ENCODE measurements around the gene YJU2. TPM values are rescaled to one million over a fixed set of nuclear protein-coding genes. Genes with fewer than 3 reads are reported as not detected.

Gene YJU2
- total and polyA plus RNA-seq, 9 donors: 14.2 to 16.0 (median 15.1) TPM

GRCh38 chr19:4295972-4296771, 49.3 kb downstream of the YJU2 start:
- Histone ChIP-seq H3K27ac (ENCODE audit: low read length) (peak overlapping the region; percentile 20), H3K4me1 (ENCODE audit: control insufficient read depth, insufficient read depth, low read length) (peaks cover 13% of the 10 kb centered on the region), H3K27me3 (ENCODE audit: control insufficient read depth, insufficient read depth, low read length) (no peaks in the 10 kb centered on the region), H3K4me3 (ENCODE audit: low read length) (no peak overlapping the region), H3K9me3 (replicated peaks; ENCODE audit: control insufficient read depth, low read depth, low read length) (no peaks in the 10 kb centered on the region), H3K36me3 (ENCODE audit: control insufficient read depth, insufficient read depth, low read length) (no peaks in the 10 kb centered on the region)
- peak; percentile 78 for DNase-seq
- whole genome bisulfite sequencing (ENCODE audit: insufficient coverage): 47% methylated on average over 4 of the region's 14 CpGs

GRCh38 chr19:4297901-4298809, 51.3 kb downstream of the YJU2 start:
- H3K36me3 ChIP-seq (ENCODE audit: control insufficient read depth, insufficient read depth, low read length): no peaks in the 10 kb centered on the region
- H3K9me3 ChIP-seq (replicated peaks; ENCODE audit: control insufficient read depth, low read depth, low read length): no peaks in the 10 kb centered on the region
- H3K4me3 ChIP-seq (ENCODE audit: low read length): no peak overlapping the region
- H3K27me3 ChIP-seq (ENCODE audit: control insufficient read depth, insufficient read depth, low read length): no peaks in the 10 kb centered on the region
- no peak overlapping the region for H3K27ac ChIP-seq (ENCODE audit: low read length)
- no peak for DNase-seq
- WGBS (ENCODE audit: insufficient coverage): 46% methylated on average over 9 of the region's 27 CpGs
- H3K4me1 ChIP-seq (ENCODE audit: control insufficient read depth, insufficient read depth, low read length): peaks cover 27% of the 10 kb centered on the region

- Histone ChIP-seq H3K27ac (ENCODE audit: low read length) (no peak overlapping the region), H3K36me3 (ENCODE audit: control insufficient read depth, insufficient read depth, low read length) (no peaks in the 10 kb centered on the region), H3K4me1 (ENCODE audit: control insufficient read depth, insufficient read depth, low read length) (peaks cover 28% of the 10 kb centered on the region), H3K9me3 (replicated peaks; ENCODE audit: control insufficient read depth, low read depth, low read length) (no peaks in the 10 kb centered on the region), H3K27me3 (ENCODE audit: control insufficient read depth, insufficient read depth, low read length) (no peaks in the 10 kb centered on the region), H3K4me3 (ENCODE audit: low read length) (no peak overlapping the region)
- DNase-seq: no peak
- 73% methylated on average over 3 of the region's 8 CpGs for WGBS (ENCODE audit: insufficient coverage)
Observed at GRCh38 chr19:4298810-4299550, 52.1 kb downstream of the YJU2 start.

GRCh38 chr19:4300589-4300988, 53.7 kb downstream of the YJU2 start:
- WGBS (ENCODE audit: insufficient coverage): 86% methylated on average over 3 of the region's 3 CpGs
- Histone ChIP-seq H3K27me3 (ENCODE audit: control insufficient read depth, insufficient read depth, low read length) (no peaks in the 10 kb centered on the region), H3K9me3 (replicated peaks; ENCODE audit: control insufficient read depth, low read depth, low read length) (no peaks in the 10 kb centered on the region), H3K27ac (ENCODE audit: low read length) (no peak overlapping the region), H3K36me3 (ENCODE audit: control insufficient read depth, insufficient read depth, low read length) (no peaks in the 10 kb centered on the region), H3K4me3 (ENCODE audit: low read length) (no peak overlapping the region), H3K4me1 (ENCODE audit: control insufficient read depth, insufficient read depth, low read length) (peaks cover 32% of the 10 kb centered on the region)
- DNase-seq: no peak

- Histone ChIP-seq H3K36me3 (ENCODE audit: control insufficient read depth, insufficient read depth, low read length) (no peaks in the 10 kb centered on the region), H3K27me3 (ENCODE audit: control insufficient read depth, insufficient read depth, low read length) (no peaks in the 10 kb centered on the region), H3K27ac (ENCODE audit: low read length) (peak overlapping the region; percentile 65), H3K4me3 (ENCODE audit: low read length) (no peak overlapping the region), H3K4me1 (ENCODE audit: control insufficient read depth, insufficient read depth, low read length) (peaks cover 23% of the 10 kb centered on the region), H3K9me3 (replicated peaks; ENCODE audit: control insufficient read depth, low read depth, low read length) (no peaks in the 10 kb centered on the region)
- DNase-seq: peak; percentile 53
- 21% methylated on average over 6 of the region's 13 CpGs for WGBS (ENCODE audit: insufficient coverage)
Observed at GRCh38 chr19:4301590-4302242, 54.8 kb downstream of the YJU2 start.

- DNase-seq: no peak
- Histone ChIP-seq H3K27me3 (ENCODE audit: control insufficient read depth, insufficient read depth, low read length) (no peaks in the 10 kb centered on the region), H3K4me3 (ENCODE audit: low read length) (no peak within 1 kb of the TSS), H3K36me3 (ENCODE audit: control insufficient read depth, insufficient read depth, low read length) (no peaks in the 10 kb centered on the region), H3K27ac (ENCODE audit: low read length) (peak within 1 kb of the TSS; percentile 65), H3K9me3 (replicated peaks; ENCODE audit: control insufficient read depth, low read depth, low read length) (no peaks in the 10 kb centered on the region), H3K4me1 (ENCODE audit: control insufficient read depth, insufficient read depth, low read length) (peaks cover 20% of the 10 kb centered on the region)
- 35% methylated on average over 7 of the region's 8 CpGs for WGBS (ENCODE audit: insufficient coverage)
Observed at GRCh38 chr19:4302243-4302640, 55.4 kb downstream of the YJU2 start, which contains the start of gene TMIGD2. Gene TMIGD2 (minus strand): TSS chr19:4302389. CDS start chr19:4302385, 4 bp downstream.

- DNase-seq: no peak
- Histone ChIP-seq H3K36me3 (ENCODE audit: control insufficient read depth, insufficient read depth, low read length) (no peaks in the 10 kb centered on the region), H3K27me3 (ENCODE audit: control insufficient read depth, insufficient read depth, low read length) (no peaks in the 10 kb centered on the region), H3K4me1 (ENCODE audit: control insufficient read depth, insufficient read depth, low read length) (peaks cover 20% of the 10 kb centered on the region), H3K9me3 (replicated peaks; ENCODE audit: control insufficient read depth, low read depth, low read length) (no peaks in the 10 kb centered on the region), H3K27ac (ENCODE audit: low read length) (no peak overlapping the region), H3K4me3 (ENCODE audit: low read length) (no peak overlapping the region)
- WGBS (ENCODE audit: insufficient coverage): 55% methylated on average over 10 of the region's 18 CpGs
Observed at GRCh38 chr19:4303819-4304537, 57.1 kb downstream of the YJU2 start.

GRCh38 chr19:4304538-4305256, 57.8 kb downstream of the YJU2 start, which contains the start of gene FSD1:
Gene FSD1 (plus strand): TSS chr19:4304598. CDS start chr19:4304747, 149 bp downstream.
- Histone ChIP-seq H3K27me3 (ENCODE audit: control insufficient read depth, insufficient read depth, low read length) (no peaks in the 10 kb centered on the region), H3K27ac (ENCODE audit: low read length) (no peak within 1 kb of the TSS), H3K9me3 (replicated peaks; ENCODE audit: control insufficient read depth, low read depth, low read length) (no peaks in the 10 kb centered on the region), H3K4me1 (ENCODE audit: control insufficient read depth, insufficient read depth, low read length) (peaks cover 20% of the 10 kb centered on the region), H3K36me3 (ENCODE audit: control insufficient read depth, insufficient read depth, low read length) (no peaks in the 10 kb centered on the region), H3K4me3 (ENCODE audit: low read length) (no peak within 1 kb of the TSS)
- peak; percentile 43 for DNase-seq
- WGBS (ENCODE audit: insufficient coverage): 6% methylated on average over 44 of the region's 63 CpGs

Measured in muscle of leg (tissue), 11 donors.